ENCODE measurements around the gene TENT4A. TPM values are rescaled to one million over a fixed set of nuclear protein-coding genes. Genes with fewer than 3 reads are reported as not detected.

The TENT4A gene
- total RNA-seq, 2 donors from 2014 or later = 25.5 to 32.7 TPM

DNA sequence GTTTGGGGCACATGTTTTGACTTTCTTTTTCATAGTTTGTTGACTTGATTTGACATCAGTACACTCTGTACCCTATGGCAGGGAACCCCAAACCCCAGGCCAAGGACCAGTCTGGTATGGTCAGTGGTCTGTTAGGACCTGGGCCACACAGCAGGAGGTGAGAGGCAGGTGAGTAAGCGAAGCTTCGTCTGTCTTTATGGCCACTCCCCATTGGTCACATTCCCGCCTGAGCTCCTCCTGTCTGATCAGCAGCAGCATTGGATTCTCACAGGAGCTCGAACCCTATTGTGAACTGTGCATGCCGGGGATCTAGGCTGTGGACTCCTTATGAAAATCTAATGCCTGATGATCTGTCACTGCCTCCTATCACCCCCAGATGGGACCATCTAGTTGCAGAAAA, 88.0 kb downstream of the TENT4A start:
- no peak overlapping the region for H3K9ac ChIP-seq (ENCODE audit: extremely low read depth, low read length, poor library complexity, severe bottlenecking)
- no peak overlapping the region for H3K4me3 ChIP-seq (ENCODE audit: low read length)
- no peak overlapping the region for H3K27ac ChIP-seq (ENCODE audit: low read depth, low read length)
- Mint-ChIP-seq H3K4me1 (no peaks in the 10 kb centered on the region), H3K27ac (no peak overlapping the region), H3K27me3 (ENCODE audit: insufficient read depth) (peaks cover 8% of the 10 kb centered on the region), H3K9me3 (peaks cover 22% of the 10 kb centered on the region), H3K4me3 (no peak overlapping the region), H3K36me3 (ENCODE audit: low read depth) (no peaks in the 10 kb centered on the region)
- peaks cover 12% of the 10 kb centered on the region for H3K9me3 ChIP-seq (ENCODE audit: control insufficient read depth, low read length)
- 91 to 93% methylated on average over 5 of the region's 5 CpGs for WGBS, 2 experiments (ENCODE audit: insufficient coverage in 1 of 2, insufficient read length in 1 of 2)
- TF ChIP-seq, protein P1, sequence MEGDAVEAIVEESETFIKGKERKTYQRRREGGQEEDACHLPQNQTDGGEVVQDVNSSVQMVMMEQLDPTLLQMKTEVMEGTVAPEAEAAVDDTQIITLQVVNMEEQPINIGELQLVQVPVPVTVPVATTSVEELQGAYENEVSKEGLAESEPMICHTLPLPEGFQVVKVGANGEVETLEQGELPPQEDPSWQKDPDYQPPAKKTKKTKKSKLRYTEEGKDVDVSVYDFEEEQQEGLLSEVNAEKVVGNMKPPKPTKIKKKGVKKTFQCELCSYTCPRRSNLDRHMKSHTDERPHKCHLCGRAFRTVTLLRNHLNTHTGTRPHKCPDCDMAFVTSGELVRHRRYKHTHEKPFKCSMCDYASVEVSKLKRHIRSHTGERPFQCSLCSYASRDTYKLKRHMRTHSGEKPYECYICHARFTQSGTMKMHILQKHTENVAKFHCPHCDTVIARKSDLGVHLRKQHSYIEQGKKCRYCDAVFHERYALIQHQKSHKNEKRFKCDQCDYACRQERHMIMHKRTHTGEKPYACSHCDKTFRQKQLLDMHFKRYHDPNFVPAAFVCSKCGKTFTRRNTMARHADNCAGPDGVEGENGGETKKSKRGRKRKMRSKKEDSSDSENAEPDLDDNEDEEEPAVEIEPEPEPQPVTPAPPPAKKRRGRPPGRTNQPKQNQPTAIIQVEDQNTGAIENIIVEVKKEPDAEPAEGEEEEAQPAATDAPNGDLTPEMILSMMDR (conservative IDR thresholded peaks at IDR 0.05) = no peak
- no peaks in the 10 kb centered on the region for H3K27me3 ChIP-seq (ENCODE audit: control insufficient read depth, insufficient read depth, low read length, poor library complexity, severe bottlenecking)
- no peak for DNase-seq
- H3K36me3 ChIP-seq (ENCODE audit: control insufficient read depth, insufficient read depth, low read length) = no peaks in the 10 kb centered on the region
- H3K4me1 ChIP-seq (ENCODE audit: control insufficient read depth, insufficient read depth, low read length) = no peaks in the 10 kb centered on the region

DNA sequence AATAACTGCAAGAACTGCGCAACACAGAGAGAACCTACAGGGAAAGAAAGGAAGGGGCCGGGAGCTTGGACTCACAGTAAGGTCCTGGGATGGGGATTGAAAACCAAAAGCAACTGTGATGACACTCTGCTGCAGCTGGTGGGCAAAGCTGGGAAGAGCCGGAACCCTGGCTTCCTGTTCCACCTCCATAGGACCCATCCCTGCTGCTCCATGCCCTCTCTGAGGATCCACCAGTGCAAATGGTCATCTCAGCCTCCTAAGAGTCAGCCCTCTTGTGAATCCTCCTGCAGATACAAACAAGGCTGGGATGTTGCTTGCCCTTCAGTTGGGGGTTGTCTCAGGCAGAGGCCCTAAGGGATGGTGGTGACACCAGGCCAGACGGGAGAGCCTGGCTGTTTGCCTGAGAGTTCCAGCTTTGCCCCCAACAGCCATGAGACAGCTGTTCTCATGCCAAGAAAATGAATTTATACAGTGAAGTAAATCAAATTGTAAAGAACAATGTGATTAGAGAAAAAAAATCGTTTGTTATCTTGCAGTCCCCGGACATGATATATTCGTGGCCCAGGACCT, 90.8 kb downstream of the TENT4A start:
- no peaks in the 10 kb centered on the region for H3K4me1 ChIP-seq (ENCODE audit: control insufficient read depth, insufficient read depth, low read length)
- peaks cover 26% of the 10 kb centered on the region for H3K9me3 Mint-ChIP-seq
- TF ChIP-seq, protein P1 (conservative IDR thresholded peaks at IDR 0.05) = no peak
- no peaks in the 10 kb centered on the region for H3K4me1 Mint-ChIP-seq
- no peaks in the 10 kb centered on the region for H3K36me3 ChIP-seq (ENCODE audit: control insufficient read depth, insufficient read depth, low read length)
- H3K27me3 Mint-ChIP-seq (ENCODE audit: insufficient read depth) = peaks cover 5% of the 10 kb centered on the region
- 93 to 97% methylated on average over 3 to 7 of the region's 7 CpGs for WGBS, 2 experiments (ENCODE audit: insufficient coverage in 1 of 2, insufficient read length in 1 of 2)
- no peak overlapping the region for H3K27ac ChIP-seq (ENCODE audit: low read depth, low read length)
- no peak overlapping the region for H3K27ac Mint-ChIP-seq
- H3K9me3 ChIP-seq (ENCODE audit: control insufficient read depth, low read length) = peaks cover 17% of the 10 kb centered on the region
- no peaks in the 10 kb centered on the region for H3K27me3 ChIP-seq (ENCODE audit: control insufficient read depth, insufficient read depth, low read length, poor library complexity, severe bottlenecking)
- H3K4me3 ChIP-seq (ENCODE audit: low read length) = no peak overlapping the region
- H3K9ac ChIP-seq (ENCODE audit: extremely low read depth, low read length, poor library complexity, severe bottlenecking) = no peak overlapping the region
- no peaks in the 10 kb centered on the region for H3K36me3 Mint-ChIP-seq (ENCODE audit: low read depth)
- H3K4me3 Mint-ChIP-seq = no peak overlapping the region
- DNase-seq = no peak

DNA sequence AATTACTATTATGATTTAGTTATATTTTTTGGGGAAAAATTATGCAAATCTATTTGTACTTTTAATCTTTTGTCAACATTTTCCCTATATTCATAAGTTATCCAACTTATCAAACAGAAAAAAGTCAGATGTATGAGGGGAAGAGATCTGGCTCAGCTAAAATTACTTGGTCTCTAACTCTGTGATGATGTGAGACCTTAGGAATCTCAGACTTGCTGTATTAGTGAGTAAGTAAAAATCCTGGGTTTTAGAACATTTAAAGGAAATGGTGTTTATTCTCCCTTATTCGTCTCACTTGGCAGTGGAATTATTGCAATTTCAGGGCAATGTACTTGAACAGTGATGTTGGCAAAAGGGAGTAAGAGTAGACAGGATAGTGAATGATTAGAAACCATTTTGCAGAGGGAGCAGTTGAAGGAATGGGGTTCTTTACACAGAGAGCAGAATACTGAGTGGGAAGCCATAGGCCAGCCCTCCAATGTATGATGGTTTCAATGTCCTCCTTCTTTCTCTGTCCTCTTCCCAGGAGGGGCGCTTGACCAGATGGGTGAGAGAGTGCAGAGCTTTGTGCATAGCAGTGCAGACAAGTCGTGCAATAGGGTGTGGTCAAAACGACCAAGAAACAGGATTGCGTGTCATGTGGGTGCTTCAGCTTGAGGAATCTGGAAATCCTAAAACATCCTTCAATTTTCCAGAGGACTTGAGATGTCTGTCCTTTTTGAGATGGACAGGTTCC, 91.7 kb downstream of the TENT4A start:
- no peaks in the 10 kb centered on the region for H3K36me3 ChIP-seq (ENCODE audit: control insufficient read depth, insufficient read depth, low read length)
- no peak for DNase-seq
- Mint-ChIP-seq H3K27ac (no peak overlapping the region), H3K4me1 (no peaks in the 10 kb centered on the region), H3K9me3 (peaks cover 25% of the 10 kb centered on the region), H3K27me3 (ENCODE audit: insufficient read depth) (peaks cover 5% of the 10 kb centered on the region), H3K4me3 (no peak overlapping the region), H3K36me3 (ENCODE audit: low read depth) (no peaks in the 10 kb centered on the region)
- TF ChIP-seq, protein P1 (conservative IDR thresholded peaks at IDR 0.05) = no peak
- no peak overlapping the region for H3K27ac ChIP-seq (ENCODE audit: low read depth, low read length)
- no peak overlapping the region for H3K4me3 ChIP-seq (ENCODE audit: low read length)
- 73 to 97% methylated on average over 4 to 5 of the region's 5 CpGs for WGBS, 2 experiments (ENCODE audit: insufficient coverage in 1 of 2, insufficient read length in 1 of 2)
- H3K9me3 ChIP-seq (ENCODE audit: control insufficient read depth, low read length) = peaks cover 17% of the 10 kb centered on the region
- H3K9ac ChIP-seq (ENCODE audit: extremely low read depth, low read length, poor library complexity, severe bottlenecking) = no peak overlapping the region
- no peaks in the 10 kb centered on the region for H3K27me3 ChIP-seq (ENCODE audit: control insufficient read depth, insufficient read depth, low read length, poor library complexity, severe bottlenecking)
- no peaks in the 10 kb centered on the region for H3K4me1 ChIP-seq (ENCODE audit: control insufficient read depth, insufficient read depth, low read length)
